ENCODE measurements around the gene RAPGEF2.
"Not testable (repeated sequence)": the region's sequence is repeated elsewhere in the genome, so short reads cannot be mapped to it uniquely, and the experiment has no call there.

Gene RAPGEF2

DNA sequence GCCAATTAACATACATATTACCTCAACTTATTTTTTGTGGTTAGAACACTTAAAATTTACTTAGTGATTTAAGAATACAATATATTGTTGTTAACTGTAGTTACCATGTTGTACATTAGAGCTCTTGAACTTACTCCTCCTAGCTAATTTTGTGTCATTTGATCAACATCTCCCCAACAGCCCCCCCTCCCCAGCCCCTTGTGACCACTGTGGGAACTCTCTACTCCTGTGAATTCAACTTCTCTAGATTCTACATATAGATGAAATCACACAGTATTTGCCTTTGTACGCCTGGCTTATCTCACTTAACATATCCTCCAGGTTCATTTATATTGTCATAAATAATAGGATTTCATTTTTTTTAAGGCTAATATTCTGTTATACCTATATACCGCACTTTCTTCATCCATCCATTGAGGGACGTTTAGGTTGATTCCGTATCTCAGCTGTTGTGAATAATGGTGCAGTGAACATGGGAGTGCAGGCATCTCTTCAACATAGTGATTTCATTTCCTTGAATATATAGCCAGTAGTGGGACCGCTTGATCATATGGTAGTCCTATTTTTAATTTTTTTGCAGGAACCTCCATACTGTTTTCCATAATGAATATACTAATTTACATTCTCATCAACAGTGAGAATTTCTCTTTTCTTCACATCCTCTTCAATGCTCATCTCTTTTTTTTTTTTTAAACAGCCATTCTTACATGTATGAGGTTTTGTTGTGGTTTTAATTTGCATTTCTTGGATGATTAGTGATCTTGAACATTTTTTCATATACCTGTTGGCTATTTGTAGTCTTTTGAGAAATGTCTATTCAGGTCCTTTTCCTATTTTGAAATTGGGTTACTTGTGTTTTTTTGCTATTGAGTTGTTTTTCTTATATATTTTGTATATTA, 66.8 kb downstream of the RAPGEF2 start:
- no peak for DNase-seq

- DNase-seq: no peak
These were observed 68.4 kb downstream of the RAPGEF2 start for GRCh38 chr4:159171287-159171686.

DNA sequence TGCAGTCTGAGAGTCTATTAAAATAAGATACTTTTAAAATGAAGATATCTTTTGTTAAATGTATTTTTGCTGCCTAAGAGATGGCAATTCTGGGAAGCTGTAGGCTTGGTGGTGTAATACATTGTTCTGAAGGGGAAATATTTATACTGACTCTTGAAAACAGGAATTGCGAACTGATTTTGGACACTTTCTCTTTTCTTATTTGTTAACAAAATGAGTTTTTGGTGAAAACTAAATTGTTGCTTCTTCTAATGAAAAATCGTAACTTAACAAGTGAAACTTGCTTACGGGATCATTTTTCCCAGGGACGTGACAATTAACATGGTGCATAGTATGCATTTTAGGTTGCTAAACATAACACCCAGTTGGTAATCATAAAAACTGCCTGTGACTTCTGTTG, 71.0 kb downstream of the RAPGEF2 start:
- DNase-seq: no peak

DNA sequence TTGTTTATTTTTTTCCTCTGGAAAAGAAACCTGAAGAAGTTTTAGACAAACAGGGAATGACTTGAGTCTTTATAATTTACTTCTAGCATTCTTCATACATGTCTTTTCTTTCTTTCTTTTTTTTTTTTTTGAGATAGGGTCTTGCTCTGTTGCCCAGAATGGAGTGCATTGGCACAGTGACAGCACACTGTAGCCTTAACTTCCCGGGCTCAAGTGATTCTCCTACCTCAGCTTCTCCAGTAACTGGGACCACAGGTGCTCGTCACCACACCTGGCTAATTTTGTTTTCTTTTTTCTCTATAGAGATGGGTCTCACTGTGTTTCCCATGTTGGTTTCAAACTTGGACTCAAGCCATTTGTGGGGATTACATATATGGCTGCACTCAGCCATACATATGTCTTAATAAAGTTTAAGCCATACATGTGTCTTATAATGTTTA, 71.8 kb downstream of the RAPGEF2 start:
- no peak for DNase-seq

- DNase-seq: peak; percentile 74
These were observed 72.5 kb downstream of the RAPGEF2 start for GRCh38 chr4:159175085-159175988.

- DNase-seq: no peak
These were observed 73.1 kb downstream of the RAPGEF2 start for GRCh38 chr4:159175989-159176375.

GRCh38 chr4:159177265-159178150, 74.6 kb downstream of the RAPGEF2 start:
- DNase-seq: no peak

GRCh38 chr4:159178151-159178546, 75.3 kb downstream of the RAPGEF2 start:
- DNase-seq: no peak

- DNase-seq: no peak
These were observed 76.4 kb downstream of the RAPGEF2 start for GRCh38 chr4:159178979-159179969.

DNA sequence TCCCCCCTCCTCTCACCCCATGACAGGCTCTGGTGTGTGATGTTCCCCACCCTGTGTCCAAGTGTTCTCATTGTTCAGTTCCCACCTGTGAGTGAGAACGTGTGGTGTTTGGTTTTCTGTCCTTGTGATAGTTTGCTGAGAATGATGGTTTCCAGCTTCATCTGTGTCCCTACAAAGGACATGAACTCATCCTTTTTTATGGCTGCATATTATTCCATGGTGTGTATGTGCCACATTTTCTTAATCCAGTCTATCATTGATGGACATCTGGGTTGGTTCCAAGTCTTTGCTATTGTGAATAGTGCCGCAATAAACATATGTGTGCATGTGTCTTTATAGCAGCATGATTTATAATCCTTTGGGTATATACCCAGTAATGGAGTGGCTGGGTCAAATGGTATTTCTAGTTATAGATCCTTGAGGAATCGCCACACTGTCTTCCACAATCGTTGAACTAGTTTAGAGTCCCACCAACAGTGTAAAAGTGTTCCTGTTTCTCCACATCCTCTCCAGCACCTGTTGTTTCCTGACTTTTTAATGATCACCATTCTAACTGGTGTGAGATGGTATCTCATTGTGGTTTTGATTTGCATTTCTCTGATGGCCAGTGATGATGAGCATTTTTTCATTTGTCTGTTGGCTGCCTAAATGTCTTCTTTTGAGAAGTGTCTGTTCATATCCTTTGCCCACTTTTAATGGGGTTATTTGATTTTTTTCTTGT, 81.2 kb downstream of the RAPGEF2 start:
- DNase-seq: not testable (repeated sequence)

DNA sequence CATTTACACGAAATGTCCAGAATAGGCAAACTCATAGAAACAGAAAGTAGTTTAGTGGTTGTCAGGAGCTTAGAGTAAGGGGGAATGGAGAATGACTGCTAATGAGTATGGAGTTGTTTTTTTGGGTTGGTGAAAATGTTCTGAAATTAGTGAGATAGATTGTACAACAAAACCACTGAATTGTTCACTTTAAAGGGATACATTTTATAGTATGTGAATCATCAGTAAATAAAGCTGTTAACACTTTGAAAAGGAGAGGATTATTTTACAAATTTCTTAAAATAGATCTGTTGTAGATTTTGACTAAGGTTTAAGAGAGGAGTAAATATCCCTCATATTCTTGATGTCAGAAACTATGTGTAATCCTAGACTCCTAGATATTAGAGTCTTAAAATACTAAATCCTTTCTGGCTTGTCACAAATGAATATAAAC, 82.7 kb downstream of the RAPGEF2 start:
- DNase-seq: no peak

DNA sequence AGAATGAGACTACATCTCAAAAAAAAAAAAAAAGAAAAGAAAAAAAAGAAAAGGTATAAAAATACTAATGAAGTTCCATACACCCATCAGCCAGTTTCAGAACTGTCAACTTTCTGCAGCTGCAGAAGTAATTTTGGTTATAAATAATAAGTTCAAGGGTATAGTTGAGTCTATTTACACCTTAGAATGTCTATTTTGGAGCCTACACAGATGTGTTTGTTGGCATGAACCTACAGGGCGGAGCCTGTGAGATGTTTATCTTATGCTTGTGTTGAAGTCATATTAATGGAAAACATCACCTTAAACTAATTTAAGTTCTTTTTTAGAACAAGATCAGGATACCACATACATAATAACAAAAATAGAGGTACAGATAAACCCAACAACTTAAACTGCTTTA, 85.8 kb downstream of the RAPGEF2 start:
- no peak for DNase-seq

GRCh38 chr4:159190651-159191050, 87.8 kb downstream of the RAPGEF2 start:
- DNase-seq: no peak

DNA sequence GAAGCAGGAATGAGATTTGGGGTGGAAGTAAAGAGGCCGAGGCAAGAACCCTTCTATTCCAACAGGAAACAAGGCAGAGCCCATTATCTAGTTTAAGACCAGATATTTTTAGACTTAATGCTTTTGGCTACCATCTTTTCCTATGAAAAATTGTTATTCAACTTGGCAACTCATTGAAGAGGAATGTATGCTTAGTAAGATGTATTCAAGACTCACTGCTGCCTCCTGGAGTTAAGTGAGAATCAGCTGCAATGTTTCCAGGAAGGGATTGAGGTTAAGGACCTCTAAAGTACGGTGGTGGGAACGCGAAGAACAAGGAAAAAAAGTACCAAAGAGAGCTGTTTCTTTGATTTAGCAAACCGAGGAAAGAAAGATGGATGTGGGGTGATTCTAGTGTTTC, 89.1 kb downstream of the RAPGEF2 start:
- DNase-seq: no peak

- DNase-seq: no peak
These were observed 90.3 kb downstream of the RAPGEF2 start for GRCh38 chr4:159193046-159193620.

DNA sequence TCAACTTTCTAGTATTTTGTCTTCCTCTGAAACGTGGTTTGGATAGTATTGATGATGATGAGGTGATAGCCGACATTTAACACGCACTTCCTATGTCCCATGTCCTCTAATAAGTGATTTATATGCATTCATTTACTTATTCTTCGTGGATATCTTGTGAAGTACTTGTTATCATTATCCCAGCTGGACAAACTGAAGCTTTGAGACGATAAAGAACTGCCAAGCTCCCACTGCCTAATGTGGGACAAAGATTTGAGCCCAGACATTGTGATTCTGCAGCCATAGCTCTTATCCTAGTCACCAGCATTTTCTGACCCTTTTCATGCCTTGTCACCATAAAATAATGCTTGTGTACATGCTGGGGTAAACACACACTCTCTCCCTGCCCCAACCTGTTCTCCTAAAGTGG, 92.5 kb downstream of the RAPGEF2 start:
- DNase-seq: no peak

DNA sequence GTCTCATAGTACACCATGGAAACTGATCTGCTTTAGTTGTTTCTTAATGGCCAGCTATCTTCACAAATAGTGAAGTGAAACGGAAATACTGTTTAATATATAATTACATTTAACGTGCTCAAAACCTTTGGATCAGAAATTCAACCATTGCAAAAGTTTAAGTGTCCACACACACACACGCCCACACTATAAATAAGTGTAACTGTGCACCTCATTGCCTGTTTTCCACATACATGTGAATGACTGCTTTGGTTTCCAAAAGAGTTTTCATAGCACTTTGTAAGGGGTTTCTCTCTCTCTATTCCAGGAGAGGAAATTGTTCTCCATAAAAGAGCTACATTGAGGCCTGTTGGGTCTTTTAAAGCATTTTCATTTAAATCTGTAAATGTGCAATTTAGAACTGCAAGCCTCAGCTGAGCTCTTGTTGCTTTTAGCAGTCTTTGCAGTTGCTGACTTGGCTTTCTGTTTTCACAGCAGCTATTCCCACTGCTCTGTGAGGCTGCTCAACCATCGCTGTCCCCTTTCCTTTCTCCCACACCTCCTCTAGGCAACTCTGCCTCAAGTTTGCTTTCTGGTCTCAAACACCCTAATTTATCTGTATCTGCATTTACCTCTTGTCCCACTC, 94.5 kb downstream of the RAPGEF2 start:
- DNase-seq: no peak

DNA sequence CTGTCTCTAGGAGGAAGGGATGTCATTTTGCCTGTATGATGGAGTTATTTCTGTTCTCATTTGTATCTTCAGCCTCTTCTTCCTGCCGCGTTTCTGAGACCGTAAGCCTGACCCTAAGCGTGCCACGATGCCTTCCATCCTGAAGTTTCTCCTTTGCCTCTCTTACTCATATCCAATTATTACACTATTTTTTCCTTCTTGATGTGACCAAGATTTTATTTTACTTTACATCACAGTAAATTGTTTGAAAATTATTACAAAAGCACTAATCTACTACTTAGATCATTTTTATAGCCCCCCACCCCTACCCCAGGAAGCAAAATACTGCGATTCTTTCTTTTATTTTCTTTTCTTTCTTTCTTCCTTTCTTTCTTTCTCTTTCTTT, 95.0 kb downstream of the RAPGEF2 start:
- no peak for DNase-seq

DNA sequence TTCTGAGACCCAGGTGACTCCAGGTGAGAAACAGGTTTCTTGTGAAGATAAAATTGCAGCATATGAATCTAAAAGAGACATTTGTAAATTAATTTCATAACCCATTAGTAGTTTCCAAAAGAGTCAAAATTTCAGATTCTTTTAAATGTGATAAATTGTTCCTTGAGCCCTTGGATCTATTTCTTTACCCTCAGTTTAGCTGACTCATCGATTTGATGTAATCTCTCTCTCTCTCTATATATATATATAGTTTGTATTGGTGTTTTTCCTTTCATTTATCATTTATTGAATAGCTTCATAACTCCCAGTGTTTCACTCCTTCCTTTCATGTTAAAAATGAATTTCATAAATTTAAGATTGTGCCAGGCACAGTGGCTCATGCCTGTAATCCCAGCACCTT, 96.9 kb downstream of the RAPGEF2 start:
- DNase-seq: no peak

DNA sequence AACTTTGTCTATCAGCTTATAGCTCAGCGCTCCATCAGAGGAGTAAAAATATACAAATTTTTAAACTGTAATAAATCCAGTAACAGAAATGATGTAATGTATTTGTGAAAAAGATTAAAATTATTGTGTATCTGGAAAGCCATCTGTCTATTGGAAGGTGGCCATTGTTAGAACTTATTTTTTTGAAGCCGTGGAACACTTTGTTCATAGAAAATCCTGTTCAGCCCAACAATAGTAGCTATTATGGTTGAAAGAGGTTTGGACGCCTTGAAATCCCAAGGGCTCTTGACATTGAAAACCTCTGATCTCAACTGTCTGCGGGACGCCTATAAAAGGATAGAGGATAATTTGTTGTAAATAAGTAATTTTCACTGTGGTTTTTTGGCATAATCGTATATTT, 98.3 kb downstream of the RAPGEF2 start:
- no peak for DNase-seq

Data from right forelimb (tissue), 1 donor.